ENCODE results near the gene PPAN.

GRCh38 chr19:10137751-10138682 lies 31.9 kb downstream of the PPAN start:
- no peak for TF ChIP-seq REST (IDR thresholded peaks at IDR 0.05; ENCODE audit: insufficient read depth in 1 of 2, low read depth in 2 of 2, low read length in 2 of 2)
- no peak for TF ChIP-seq SIN3A (IDR thresholded peaks at IDR 0.05; ENCODE audit: borderline replicate concordance, insufficient read depth, low read length)
- TF ChIP-seq POLR2AphosphoS5 (IDR thresholded peaks at IDR 0.05; ENCODE audit: low read depth, low read length): no peak
